H1 (cell line): ENCODE measurements around the gene ZFHX2. TPM values are rescaled to one million over a fixed set of nuclear protein-coding genes. Genes with fewer than 3 reads are reported as not detected.
A peak's percentile ranks its signal among the peaks of the same experiment; 100 is the strongest.

ENCODE experiments used
- ASH2L ChIP-seq: fragments of 200-600, 300-600 bp; sonication (generic); IDR thresholded peaks from one replicate; pipeline ENCODE4 v1.7.1; 2017; ENCODE audit warnings: low read length
- BRCA1 ChIP-seq: IDR thresholded peaks from 2 replicates; pipeline ENCODE4 v1.6.1; 2012; ENCODE audit warnings: low read depth, low read length, improper control_type of control experiment
- CBX8 ChIP-seq: fragments of 300-800, 300-1000 bp; sonication (generic); IDR thresholded peaks from 2 replicates; pipeline ENCODE4 v1.7.1; 2016; ENCODE audit warnings: low read depth, low read length, borderline replicate concordance
- CHD1 ChIP-seq: IDR thresholded peaks from 2 replicates; pipeline ENCODE4 v1.6.1; 2012; ENCODE audit warnings: low read depth, low read length, improper control_type of control experiment
- CREB1 ChIP-seq: IDR thresholded peaks from 2 replicates; pipeline ENCODE4 v1.6.1; 2012; ENCODE audit warnings: inconsistent platforms
- CTCF ChIP-seq, 3 experiments: IDR thresholded peaks; 1 replicate in 2 of 3; 2 replicates in 1 of 3; pipeline versions ENCODE4 v1.5.1 to v1.6.1; 2011; ENCODE audit warnings: low read length in 3 of 3, mild to moderate bottlenecking in 3 of 3, inconsistent platforms in 2 of 3, low read depth in 1 of 3, moderate library complexity in 1 of 3; ENCODE audit not compliant: insufficient read depth in 1 of 3; ENCODE audit errors: control extremely low read depth in 1 of 3
- E2F6 ChIP-seq: IDR thresholded peaks from 2 replicates; pipeline ENCODE4 v1.6.1; 2012; ENCODE audit warnings: inconsistent platforms
- EZH2 ChIP-seq: fragments of 200-600 bp; sonication (generic); IDR thresholded peaks from 2 replicates; pipeline ENCODE4 v1.7.1; 2012; ENCODE audit warnings: low read depth, mild to moderate bottlenecking, moderate library complexity, low read length, inconsistent platforms; ENCODE audit not compliant: severe bottlenecking
- FOSL1 ChIP-seq: IDR thresholded peaks from 2 replicates; pipeline ENCODE4 v1.6.1; 2011; ENCODE audit warnings: mild to moderate bottlenecking, low read depth, low read length, moderate library complexity; ENCODE audit not compliant: insufficient read depth
- NANOG ChIP-seq: IDR thresholded peaks from 2 replicates; pipeline ENCODE4 v1.6.1; 2011; ENCODE audit warnings: low read length, low read depth, mild to moderate bottlenecking, inconsistent platforms; ENCODE audit not compliant: insufficient read depth, poor library complexity, severe bottlenecking
- POLR2A ChIP-seq, 2 experiments: IDR thresholded peaks; 1 replicate in 1 of 2; 2 replicates in 1 of 2; pipeline ENCODE4 v1.6.1; 2011; ENCODE audit warnings: low read depth in 2 of 2, low read length in 2 of 2, mild to moderate bottlenecking in 2 of 2; ENCODE audit errors: control extremely low read depth in 1 of 2
- POLR2AphosphoS5 ChIP-seq: IDR thresholded peaks from 2 replicates; pipeline ENCODE4 v1.6.1; 2011; ENCODE audit warnings: low read depth, low read length
- SAP30 ChIP-seq: fragments of 300-600 bp; sonication (generic); IDR thresholded peaks from 2 replicates; pipeline ENCODE4 v1.7.1; 2012; ENCODE audit warnings: low read length, moderate library complexity, mild to moderate bottlenecking, inconsistent platforms; ENCODE audit not compliant: insufficient read depth, insufficient replicate concordance
- SIN3A ChIP-seq, 2 experiments: IDR thresholded peaks in 1 of 2; conservative IDR thresholded peaks in 1 of 2; 2 replicates each; pipeline ENCODE4 v1.6.1; 2011 to 2012; ENCODE audit warnings: low read length in 2 of 2, improper control_type of control experiment in 1 of 2, low read depth in 1 of 2, mild to moderate bottlenecking in 1 of 2
- SIRT6 ChIP-seq: IDR thresholded peaks from one replicate; pipeline ENCODE4 v1.7.1; 2012; ENCODE audit warnings: low read length, inconsistent platforms
- SP2 ChIP-seq: IDR thresholded peaks from 2 replicates; pipeline ENCODE4 v1.6.1; 2012; ENCODE audit warnings: mild to moderate bottlenecking, low read length, inconsistent platforms
- TAF1 ChIP-seq: IDR thresholded peaks from 2 replicates; pipeline ENCODE4 v1.6.1; 2011; ENCODE audit warnings: mild to moderate bottlenecking, low read depth, low read length
- TCF12 ChIP-seq: IDR thresholded peaks from 2 replicates; pipeline ENCODE4 v1.6.1; 2011; ENCODE audit warnings: low read depth, mild to moderate bottlenecking, low read length
- polyA plus RNA-seq, 7 experiments: library from polyadenylated mRNA; depleted of rRNA in 3 of 7; stranded (reverse) in 5 of 7; unstranded in 2 of 7; fragments of >200 nt in 5 of 7; fragments of 200-250 nt in 2 of 7; gene quantifications; 1 replicate in 5 of 7; 2 replicates in 1 of 7; 4 replicates in 1 of 7; pipeline versions ENCODE4 v1.2.1 to v1.2.3, GENCODE V29; 2011 to 2013; ENCODE audit warnings: missing spikeins in 2 of 7, mixed read lengths in 2 of 7
- total RNA-seq: library from RNA; stranded (reverse); fragmentation: NEBNext Ultra II Directional; extraction: Animal tissue kit (Norgen Biotek cat#: 25700); gene quantifications from 2 replicates; pipeline ENCODE4 v1.2.1, GENCODE V29; 2021
- TF ChIP-seq, protein P1 (sequence below): IDR thresholded peaks from 2 replicates; pipeline ENCODE4 v1.6.1; 2012; ENCODE audit warnings: inconsistent platforms
- TF ChIP-seq, protein P2 (sequence below): IDR thresholded peaks from 2 replicates; pipeline ENCODE4 v1.6.1; 2011; ENCODE audit warnings: low read depth, mild to moderate bottlenecking, low read length; ENCODE audit not compliant: insufficient read depth

Gene ZFHX2
- total and polyA plus RNA-seq, 2 of the 8 experiments (the other 6 are each of a cell fraction or from before 2014, with no cell fraction given): 2.7 to 27.0 TPM

DNA sequence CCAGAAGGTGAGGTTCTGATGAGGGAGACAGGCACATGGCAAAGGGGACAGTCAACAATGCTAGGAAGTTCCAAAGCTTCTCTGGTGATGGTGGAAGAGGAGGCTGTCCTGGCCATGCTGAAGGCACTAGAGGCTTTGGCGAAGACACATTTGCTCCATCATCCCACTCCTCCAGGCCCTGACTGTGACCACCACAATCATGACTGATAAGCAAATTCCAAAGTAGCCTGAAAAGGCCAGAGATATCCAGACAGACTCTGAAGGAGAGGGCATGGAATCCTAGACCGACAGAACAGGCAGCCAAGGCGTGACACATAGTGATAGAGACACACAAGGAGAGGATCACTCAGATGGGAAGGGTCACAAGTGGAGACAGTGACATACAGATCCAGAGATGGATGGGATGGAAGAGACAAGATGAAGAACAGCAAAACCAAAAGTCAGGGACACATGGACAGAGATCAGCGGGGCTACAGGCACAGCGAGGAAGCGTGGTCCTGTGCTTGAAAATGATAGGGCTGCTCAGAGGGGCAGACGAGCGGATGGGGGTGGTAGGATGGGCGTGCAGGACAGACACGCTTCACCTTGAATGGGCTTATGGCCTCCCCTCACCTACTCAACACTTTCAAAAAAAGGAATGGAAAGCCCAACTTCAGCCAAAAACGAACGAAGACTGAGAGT lies 1.3 kb downstream of the ZFHX2 start (continued):
- TF ChIP-seq CBX8: no peak
- no peak for TF ChIP-seq CHD1
- TF ChIP-seq SAP30: peak; percentile 82
- no peak for TF ChIP-seq TCF12
- peak in 1 of 2 experiments; percentile 26; a peak in 1 of 3 replicates for TF ChIP-seq POLR2A (IDR thresholded peaks at IDR 0.05; ENCODE audit: control extremely low read depth in 1 of 2, low read depth in 2 of 2, low read length in 2 of 2)
- TF ChIP-seq POLR2AphosphoS5: peak; percentile 67
- TF ChIP-seq NANOG: no peak
- no peak; a peak in 1 of 4 replicates for TF ChIP-seq SIN3A (conservative IDR thresholded peaks at IDR 0.05 in 1 of 2, IDR thresholded peaks at IDR 0.05 in 1 of 2; ENCODE audit: low read depth in 1 of 2, low read length in 2 of 2)
- TF ChIP-seq CREB1: no peak
- TF ChIP-seq CTCF (IDR thresholded peaks at IDR 0.05; ENCODE audit: control extremely low read depth in 1 of 3, insufficient read depth in 1 of 3, low read depth in 1 of 3, low read length in 3 of 3): no peak
- TF ChIP-seq FOSL1: no peak
- no peak for TF ChIP-seq E2F6
- TF ChIP-seq EZH2: no peak
- no peak for TF ChIP-seq ASH2L
- no peak for TF ChIP-seq SP2
- no peak for TF ChIP-seq SIRT6
- TF ChIP-seq, protein P1, sequence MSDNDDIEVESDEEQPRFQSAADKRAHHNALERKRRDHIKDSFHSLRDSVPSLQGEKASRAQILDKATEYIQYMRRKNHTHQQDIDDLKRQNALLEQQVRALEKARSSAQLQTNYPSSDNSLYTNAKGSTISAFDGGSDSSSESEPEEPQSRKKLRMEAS: 0 out of 2 replicates have a peak, but pooled peaks have one; percentile 10
- TF ChIP-seq, protein P2, sequence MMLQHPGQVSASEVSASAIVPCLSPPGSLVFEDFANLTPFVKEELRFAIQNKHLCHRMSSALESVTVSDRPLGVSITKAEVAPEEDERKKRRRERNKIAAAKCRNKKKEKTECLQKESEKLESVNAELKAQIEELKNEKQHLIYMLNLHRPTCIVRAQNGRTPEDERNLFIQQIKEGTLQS: no peak
- no peak for TF ChIP-seq BRCA1
- no peak for TF ChIP-seq TAF1
